Dedifferentiated amniotic fluid mesenchymal stem cell (primary cell): ENCODE measurements around the gene CAPN12.
"Not testable (repeated sequence)": the region's sequence is repeated elsewhere in the genome, so short reads cannot be mapped to it uniquely, and the experiment has no call there.

Source experiments
- DNase-seq: peaks from one replicate; pipeline ENCODE4 v3.0.0-alpha.2; 2016; ENCODE audit errors: extremely low spot score

The CAPN12 gene, protein sequence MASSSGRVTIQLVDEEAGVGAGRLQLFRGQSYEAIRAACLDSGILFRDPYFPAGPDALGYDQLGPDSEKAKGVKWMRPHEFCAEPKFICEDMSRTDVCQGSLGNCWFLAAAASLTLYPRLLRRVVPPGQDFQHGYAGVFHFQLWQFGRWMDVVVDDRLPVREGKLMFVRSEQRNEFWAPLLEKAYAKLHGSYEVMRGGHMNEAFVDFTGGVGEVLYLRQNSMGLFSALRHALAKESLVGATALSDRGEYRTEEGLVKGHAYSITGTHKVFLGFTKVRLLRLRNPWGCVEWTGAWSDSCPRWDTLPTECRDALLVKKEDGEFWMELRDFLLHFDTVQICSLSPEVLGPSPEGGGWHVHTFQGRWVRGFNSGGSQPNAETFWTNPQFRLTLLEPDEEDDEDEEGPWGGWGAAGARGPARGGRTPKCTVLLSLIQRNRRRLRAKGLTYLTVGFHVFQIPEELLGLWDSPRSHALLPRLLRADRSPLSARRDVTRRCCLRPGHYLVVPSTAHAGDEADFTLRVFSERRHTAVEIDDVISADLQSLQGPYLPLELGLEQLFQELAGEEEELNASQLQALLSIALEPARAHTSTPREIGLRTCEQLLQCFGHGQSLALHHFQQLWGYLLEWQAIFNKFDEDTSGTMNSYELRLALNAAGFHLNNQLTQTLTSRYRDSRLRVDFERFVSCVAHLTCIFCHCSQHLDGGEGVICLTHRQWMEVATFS

DNA sequence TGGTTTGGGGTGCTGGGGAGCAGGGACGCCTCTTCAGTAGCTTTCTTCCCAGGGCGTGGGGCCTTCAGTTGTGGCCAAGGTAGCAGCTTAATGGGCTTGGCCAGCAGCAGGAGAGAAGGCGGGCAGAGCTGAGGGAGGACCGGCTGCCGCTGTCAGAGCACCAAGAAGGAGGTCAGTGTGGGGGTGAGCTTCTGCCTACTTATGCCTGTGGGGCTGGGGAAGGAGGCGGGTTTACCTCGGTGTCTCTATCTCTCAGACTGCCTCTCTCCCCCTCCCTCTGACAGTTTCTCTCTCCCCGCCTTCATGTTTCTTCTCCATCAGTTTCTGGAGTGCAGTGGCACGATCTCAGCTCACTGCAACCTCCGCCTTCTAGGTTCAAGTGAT lies at the start of gene CAPN12:
TSS of gene CAPN12 (minus strand) at position 177 of the 384 bp plus-strand sequence. CDS start 309 bp downstream, outside the sequence.
- DNase-seq, result no peak

DNA sequence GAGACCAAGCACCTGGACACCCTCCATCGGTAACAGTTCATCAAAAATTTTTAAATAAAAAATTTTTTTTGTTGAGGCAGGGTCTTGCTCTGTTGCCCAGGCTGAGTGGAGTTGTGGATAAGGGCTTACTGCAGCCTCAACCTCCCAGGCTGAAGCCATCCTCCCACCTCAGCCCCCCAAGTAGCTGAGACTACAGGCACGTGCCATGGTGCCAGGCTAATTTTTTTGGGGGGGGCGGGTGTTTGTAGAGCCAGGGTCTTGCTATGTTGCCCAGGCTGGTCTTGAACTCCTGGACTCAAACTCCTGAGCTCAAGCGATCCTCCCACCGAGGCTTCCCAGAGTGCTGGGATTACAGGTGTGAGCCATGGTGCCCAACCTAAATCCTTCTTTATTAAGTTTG lies 49.4 kb upstream of the CAPN12 start:
- DNase-seq, result no peak

DNA sequence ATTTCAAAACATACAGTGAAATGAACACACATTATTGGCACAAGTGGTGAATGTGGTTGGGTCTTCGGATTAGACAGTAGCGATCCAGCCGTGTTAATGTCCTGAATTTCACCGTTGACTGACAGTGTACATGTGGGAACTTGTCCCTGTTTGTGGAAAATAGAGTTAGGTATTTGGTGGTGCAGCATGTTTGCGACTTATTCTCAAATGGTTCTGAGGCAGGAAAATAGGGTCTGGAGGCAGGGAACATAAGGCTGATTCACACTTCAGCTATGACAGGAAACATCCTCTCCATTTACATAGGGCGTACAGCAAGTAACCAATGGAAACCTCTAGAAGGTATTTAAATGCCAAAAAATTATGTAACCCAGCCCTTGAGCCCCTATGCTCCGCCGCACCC lies 48.9 kb upstream of the CAPN12 start:
- peak; percentile 17 for DNase-seq

DNA sequence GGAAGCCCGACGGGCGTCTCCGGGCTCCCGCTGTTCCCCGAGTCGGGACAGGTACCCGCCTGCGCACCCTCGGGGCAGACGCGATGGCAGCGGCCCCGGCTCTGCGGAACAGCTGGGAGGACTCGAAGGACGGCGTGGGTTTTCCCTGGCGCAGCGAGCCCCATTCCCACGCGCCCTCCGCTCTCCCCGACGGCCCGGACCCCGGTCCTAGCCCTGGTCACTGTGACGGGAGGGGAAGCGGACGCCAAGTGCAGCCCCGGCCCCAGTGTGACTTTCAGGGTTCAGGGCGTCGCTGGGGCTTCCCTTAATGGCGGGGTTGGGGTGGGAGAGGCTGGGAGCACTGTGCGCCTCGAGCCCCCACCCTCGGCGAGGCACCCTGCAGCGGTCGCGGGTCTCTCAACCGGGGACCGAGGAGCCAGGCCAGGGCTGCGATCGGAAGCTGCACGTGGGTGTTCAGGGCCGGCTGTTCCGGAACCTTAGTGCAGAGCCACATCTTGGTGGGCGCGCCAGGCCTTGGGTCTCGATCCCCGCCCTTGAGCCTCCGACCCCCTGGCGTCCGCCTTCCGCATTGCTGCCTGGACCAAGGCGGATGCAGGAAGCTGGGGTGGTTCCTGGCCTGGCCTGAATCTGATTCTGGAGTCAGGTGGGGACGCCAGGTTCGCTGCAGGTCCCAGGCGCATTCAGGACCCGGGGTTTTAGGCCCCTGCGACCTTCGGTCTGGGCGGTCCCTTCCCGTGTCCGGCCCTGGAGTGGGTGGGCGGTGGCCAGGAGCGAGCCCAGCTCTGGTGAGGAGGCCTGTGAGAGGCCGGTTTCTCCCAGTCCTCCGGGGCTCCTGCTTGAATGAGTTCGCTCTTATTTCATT lies 48.2 kb upstream of the CAPN12 start:
- no peak for DNase-seq

DNA sequence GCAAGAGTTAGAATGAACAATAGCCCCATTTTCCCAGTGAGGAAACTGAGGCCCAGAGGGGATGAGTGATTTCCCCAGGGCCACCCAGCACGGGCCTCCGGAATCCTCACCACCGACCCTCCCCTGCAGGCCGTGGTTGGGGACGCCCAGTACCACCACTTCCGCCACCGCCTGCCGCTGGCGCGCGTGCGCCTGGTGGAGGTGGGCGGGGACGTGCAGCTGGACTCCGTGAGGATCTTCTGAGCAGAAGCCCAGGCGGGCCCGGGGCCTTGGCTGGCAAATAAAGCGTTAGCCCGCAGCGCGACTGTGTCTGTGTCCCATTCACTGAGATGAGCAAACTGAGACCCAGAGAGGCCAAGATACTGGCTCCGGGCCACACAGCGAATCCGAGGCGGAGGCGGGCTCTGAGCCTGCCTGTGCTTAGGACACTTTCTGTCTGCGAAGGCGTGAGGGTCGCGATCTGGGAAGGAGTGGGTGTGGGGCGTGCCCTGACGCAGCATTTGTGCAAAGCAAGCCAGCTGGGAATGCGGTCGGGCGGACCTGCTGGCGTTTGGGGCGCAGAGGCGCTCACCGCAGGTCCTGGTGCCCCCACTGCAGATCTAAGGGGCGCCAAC lies 47.3 kb upstream of the CAPN12 start:
- not testable (repeated sequence) for DNase-seq

DNA sequence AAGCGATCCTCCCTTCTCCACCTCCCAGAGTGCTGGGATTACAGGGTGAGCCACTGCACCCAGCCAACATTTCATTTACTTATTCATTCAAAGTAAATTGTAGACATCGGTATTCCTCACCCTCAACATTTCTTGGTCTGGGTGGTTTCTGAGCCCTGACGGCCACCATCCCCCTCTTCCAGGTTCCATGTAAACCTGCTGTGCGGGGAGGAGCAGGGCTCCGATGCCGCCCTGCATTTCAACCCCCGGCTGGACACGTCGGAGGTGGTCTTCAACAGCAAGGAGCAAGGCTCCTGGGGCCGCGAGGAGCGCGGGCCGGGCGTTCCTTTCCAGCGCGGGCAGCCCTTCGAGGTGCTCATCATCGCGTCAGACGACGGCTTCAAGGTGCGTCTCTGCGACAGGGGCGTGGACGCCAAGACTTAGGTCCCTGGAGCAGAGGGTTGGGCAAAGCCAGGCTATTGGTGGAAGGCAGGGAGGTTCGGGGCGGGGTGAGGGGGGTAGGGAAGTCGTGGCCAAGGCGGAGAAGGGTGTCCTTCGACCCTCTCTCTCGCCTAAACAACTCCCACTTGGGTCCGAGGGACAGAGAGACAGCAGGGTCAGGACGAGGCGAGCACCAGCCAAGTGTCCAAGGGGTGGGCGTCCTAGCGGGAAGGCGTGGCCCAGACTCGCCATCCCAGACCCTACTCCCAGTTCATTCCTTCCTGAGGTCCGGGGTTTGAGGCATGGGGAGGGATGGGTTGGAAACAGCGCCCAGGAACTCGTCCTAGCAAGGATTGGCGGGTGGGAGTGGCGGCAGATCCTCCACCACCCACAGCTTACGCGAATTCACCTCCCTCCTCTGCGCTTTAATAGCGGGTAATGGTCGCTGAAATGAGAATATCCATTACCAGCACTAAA lies 46.5 kb upstream of the CAPN12 start:
- DNase-seq, result not testable (repeated sequence)

DNA sequence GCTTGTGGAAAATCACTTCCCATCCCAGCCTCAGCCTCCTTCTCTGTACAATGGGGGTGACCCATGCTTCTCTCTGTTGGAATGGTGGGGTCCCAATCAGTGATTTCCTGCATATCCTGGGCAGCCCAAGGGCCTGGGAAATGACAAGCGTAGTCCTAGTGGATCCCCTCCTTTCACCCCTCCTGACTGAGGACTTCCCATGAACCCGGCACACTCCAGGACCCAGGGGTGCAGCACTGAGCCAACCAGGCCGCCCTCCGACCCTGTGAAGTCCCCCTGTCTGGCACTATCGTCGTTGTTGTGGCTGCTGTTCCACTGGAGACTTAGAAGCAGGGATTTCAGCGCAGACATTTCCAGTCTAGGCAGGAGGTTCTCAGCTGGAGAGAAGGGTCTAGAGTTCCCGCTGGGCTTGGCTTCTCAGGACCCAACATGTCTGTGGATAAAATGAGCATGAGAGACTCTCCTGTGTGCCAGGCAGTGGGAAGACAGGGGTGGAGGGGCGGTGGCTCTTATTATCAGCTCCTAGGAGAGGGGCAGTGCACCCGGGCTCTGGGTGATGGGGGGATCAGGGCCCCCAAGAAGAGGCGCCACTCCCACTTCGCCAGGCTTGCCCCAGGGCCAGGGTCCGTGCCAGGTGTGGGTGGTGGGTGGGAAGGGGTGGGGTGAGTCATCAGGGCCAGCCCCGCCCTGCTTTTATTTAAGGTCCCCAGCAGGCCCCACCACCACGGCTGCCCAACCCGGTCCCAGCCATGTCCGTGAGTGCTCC lies 44.4 kb upstream of the CAPN12 start, which contains the start of gene LGALS7B:
TSS of gene LGALS7B (plus strand) at position 723 of the 766 bp plus-strand sequence. CDS start at position 750, 27 bp downstream.
- DNase-seq, result no peak

DNA sequence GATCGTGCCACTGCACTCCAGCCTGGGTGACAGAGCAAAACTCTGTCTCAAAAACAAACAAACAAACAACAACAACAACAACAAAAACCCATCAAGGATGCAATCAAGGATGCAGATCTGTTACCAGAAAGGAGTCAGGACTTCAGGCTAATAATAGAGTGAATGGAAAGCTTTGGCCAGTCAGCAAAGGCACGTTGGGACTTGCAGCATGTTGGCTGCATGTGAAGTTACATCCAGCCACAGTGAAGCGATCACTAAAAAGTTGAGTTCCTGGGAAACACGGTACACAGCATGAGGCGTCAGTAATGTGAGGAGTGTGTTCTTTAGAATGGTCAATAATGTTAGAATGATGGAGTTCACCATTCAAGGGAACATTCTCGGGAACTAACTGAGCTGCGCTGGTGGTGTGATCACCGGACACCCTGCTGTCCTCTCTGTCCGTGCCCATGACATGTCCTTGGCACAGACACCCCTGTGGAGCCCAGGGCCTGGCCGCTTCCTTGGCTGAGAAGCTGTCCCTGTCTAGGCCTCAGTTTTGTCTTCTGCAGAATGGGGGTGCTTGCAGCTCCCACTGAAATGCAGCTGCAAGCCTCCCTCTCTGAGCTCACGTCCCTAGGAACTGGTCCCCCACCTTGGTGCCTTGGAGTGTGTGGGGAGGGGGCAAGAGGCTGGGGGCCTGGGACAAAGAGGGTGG lies 42.4 kb upstream of the CAPN12 start:
- DNase-seq, result no peak

DNA sequence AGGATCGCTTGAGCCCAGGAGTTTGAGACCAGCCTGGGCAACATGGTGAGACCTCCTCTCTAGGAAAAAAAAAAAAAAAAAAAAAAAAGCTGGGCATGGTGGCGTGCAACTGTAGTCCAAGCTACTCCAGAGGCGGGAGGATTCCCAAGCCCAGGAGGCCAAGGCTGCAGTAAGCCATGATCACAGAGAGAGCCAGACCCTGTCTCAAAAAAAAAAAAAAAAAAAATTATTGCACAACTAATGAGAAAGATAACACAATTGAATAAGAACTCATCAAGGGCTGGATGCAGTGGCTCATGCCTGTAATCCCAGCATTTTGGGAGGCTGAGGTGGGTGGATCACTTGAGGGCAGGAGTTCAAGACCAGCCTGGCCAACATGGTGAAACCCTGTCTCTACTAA lies 41.8 kb upstream of the CAPN12 start:
- DNase-seq, result not testable (repeated sequence)

DNA sequence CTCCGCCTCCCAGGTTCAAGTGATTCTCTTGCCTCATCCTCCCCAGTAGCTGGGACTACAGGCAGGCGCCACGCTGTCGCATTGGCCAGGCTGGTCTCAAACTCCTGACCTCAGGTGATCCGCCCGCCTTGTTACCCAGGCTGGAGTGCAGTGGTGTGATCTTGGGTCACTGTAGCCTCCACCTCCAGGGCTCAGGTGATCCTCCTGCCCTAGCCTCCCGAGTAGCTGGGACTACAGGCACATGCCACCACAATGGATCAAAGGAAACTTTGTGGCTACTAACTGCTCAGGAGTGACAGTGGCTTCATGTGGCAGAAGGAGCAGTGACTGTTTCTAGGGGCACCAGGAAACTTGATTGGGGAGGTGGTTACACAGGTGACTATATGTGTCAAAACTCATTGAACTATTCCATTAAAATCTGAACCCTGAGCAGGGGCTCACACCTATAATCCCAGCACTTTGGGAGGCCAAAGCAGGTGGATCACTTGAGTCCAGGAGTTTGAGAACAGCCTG lies 41.0 kb upstream of the CAPN12 start:
- no peak for DNase-seq

DNA sequence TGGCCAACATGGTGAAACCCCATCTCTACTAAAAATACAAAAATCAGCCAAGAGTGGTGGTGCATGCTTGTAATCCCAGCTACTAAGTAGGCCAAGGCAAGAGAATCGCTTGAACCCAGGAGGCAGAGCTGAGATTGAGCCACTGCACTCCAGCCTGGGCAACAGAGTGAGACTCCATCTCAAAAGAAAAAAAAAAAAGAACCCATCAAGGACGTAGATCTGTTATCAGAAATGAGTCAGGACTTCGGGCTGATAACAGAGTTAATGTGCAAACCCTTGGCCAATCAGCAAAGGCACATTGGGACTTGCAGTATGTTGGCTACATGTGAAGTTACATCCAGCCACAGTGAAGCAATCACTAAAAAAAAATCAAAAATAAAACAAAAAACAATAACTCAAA lies 40.0 kb upstream of the CAPN12 start:
- DNase-seq, result no peak

DNA sequence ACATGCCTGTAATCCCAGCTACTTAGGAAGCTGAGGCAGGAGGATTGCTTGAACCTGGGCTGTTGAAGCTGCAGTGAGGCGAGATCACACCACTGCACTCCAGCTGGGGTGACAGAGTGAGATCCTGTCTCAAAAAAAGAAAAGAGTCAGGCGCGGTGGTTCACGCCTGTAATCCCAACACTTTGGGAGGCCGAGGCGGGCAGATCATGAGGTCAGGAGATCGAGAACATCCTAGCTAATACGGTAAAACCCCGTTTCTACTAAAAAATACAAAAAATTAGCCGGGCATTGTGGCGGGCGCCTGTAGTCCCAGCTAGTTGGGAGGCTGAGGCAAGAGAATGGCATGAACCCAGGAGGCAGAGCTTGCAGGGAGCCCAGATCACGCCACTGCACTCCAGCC lies 37.9 kb upstream of the CAPN12 start:
- DNase-seq, result not testable (repeated sequence)

DNA sequence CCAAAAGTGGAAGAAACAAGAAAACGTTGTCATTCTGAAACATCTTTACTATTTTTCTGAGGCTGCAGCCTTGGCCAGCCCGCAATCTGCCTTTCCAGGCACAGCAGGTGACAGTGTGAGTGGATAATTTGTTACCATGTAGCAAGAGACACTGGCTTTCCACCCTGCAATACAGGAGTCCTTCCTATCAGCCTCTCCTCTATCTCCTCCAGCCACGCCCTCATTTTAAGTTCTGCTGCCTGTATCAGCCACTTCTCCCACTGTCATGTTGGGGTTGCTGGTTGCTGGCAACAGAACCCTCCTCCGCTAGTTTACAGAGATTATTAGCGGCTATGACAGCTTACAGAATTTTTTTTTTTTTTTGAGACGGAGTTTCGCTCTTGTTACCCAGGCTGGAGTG lies 36.8 kb upstream of the CAPN12 start:
- DNase-seq, result no peak

DNA sequence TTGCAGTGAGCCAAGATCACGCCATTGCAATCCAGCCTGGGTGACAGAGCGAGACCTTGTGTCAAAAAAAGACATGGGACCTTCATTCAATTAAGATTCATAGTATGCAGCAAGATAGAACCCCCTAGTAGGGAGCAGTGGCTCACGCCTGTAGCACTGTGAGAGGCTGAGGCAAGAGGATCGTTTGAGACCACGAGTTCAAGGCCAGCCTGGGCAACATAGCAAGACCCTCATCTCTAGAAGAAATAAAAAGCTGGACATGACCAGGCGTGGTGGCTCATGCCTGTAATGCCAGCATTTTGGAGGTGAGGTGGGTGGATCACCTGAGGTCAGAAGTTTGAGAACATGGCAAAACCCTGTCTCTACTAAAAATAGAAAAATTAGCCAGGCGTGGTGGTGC lies 36.2 kb upstream of the CAPN12 start:
- no peak for DNase-seq

DNA sequence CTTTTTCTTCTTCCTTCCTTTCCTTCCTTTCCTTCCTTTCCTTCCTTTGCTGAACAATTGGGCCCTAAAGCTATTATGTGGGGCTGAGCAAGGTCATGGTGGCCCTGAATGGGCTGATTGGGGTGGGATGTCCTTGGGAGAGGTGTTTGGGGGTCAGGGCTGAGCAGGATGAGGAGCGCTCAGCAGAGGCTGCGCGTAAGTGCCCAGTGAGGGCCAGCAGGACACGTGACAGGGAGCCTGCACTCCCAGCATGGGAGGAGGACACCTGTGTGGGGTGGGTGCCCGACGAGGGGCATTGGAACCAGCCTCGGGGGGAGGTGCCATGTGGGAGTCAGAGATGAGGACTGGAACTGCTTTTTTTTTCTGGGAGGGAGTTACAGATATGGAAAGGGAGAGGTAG lies 34.5 kb upstream of the CAPN12 start:
- DNase-seq, result no peak

DNA sequence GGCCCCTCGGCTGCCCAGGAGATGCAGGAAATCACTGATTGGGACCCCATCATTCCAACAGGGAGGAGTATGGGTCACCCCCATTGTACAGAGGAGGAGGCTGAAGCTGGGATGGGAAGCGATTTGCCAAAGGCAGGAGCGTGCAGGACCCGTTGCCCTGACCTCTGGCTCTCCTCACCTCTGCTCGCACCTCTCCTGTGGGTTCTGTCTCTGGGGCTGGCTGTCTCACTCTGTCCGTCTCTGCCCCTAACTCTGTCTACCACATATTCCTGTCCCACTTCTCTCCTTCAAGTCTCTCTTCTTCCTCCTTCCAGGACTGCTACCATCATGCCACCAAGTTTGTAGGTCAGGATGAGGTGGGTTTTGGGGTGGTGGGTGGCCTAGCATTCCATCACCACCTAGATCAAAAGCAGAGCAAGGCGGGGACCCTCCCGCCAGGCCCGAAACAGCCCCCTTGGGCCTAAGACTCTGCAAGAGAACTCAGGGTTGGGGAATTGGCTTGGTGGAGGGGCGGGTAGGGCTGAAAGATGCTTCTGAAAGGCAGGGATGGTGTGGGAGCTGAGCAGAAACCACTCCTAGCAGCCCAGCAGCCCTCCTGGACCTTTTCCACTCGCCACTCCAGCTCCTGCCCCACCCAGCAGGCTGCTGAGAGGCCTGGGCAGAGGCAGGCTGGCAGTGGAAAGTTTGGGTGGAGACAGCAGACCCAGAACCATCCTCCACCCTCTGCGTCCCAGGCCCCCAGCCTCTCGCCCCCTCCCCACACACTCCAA lies 30.1 kb upstream of the CAPN12 start:
- DNase-seq, result no peak

DNA sequence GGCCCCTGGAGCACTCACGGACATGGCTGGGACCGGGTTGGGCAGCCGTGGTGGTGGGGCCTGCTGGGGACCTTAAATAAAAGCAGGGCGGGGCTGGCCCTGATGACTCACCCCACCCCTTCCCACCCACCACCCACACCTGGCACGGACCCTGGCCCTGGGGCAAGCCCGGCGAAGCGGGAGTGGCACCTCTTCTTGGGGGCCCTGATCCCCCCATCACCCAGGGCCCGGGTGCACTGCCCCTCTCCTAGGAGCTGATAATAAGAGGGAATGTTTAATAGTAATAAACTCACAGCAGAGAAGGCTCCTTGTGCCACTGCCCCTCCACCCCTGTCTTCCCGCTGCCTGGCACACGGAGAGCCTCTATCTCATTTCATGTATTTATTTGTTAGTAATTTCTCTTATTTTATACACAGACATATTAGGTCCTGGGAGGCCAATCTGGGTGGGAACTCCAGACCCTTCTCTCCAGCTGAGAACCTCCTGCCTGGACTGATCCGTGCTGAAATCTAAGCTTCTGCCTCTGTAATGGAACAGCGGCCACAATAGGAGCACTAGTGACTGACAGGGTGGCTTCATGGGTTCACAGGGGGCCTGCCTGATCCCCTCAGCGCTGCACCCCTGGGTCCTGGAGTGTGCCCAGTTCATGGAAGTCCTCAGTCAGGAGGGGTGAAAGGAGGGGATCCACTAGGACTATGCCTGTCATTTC lies 29.3 kb upstream of the CAPN12 start, which contains the start of gene LGALS7:
TSS of gene LGALS7 (minus strand) at position 49 of the 709 bp plus-strand sequence. CDS start at position 24, 25 bp downstream.
- DNase-seq, result no peak
